ENCODE results near the gene KDSR. TPM values are rescaled to one million over a fixed set of nuclear protein-coding genes. Genes with fewer than 3 reads are reported as not detected.

Gene KDSR
- total RNA-seq, 1 experiment from 2014 or later, result 29.8 TPM

DNA sequence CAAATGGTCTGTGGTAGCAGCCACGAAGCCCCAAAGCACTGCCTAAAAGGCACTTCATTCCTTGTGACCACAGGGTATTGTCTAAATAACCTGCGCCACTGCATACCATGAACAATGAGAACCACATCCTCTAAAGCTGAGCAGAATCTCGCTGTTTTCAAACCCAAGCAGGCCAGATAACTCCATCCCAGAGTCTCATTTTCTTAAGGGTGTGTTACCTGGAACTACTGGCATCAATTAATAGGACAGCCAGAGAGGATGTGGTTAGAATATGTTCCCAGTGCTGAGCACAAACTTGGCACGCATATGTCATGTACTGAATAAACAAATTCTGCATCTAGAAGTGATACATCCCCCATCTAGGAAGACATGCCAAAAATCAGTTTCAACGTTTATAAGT is 42.3 kb upstream of the KDSR start:
- no TSS peak for BruUV-seq (replicated peaks)
- in situ Hi-C loops (cut with HindIII; ENCODE audit: low pct_unique_long_range_greater_than_20kb, low sequenced_read_pairs), result no loop called here
- intact Hi-C loops (cut with micrococcal nuclease; ENCODE audit: unreplicated experiment), result no loop called here
- Histone ChIP-seq H3K27ac (ENCODE audit: low read length) (no peak overlapping the region), H3K27me3 (ENCODE audit: control insufficient read depth, insufficient read depth, low read length) (no peaks in the 10 kb centered on the region), H3K36me3 (ENCODE audit: control insufficient read depth, insufficient read depth, low read length) (peaks cover 7% of the 10 kb centered on the region; the same call in 1 of the 2 replicates), H3K4me3 (ENCODE audit: low read depth in 2 of 2, low read length in 2 of 2) (no peak overlapping the region), H3K9me3 (ENCODE audit: control insufficient read depth, insufficient read depth, low read depth, low read length) (no peaks in the 10 kb centered on the region), H3K4me1 (ENCODE audit: control insufficient read depth, insufficient read depth, low read length) (no peaks in the 10 kb centered on the region)
- DNase-seq (ENCODE audit: low read depth, low spot score) (no peak), ATAC-seq (no peak)
- ChIA-PET CTCF (no interaction called here), POLR2A (no interaction called here)
- TF ChIP-seq, protein P1, sequence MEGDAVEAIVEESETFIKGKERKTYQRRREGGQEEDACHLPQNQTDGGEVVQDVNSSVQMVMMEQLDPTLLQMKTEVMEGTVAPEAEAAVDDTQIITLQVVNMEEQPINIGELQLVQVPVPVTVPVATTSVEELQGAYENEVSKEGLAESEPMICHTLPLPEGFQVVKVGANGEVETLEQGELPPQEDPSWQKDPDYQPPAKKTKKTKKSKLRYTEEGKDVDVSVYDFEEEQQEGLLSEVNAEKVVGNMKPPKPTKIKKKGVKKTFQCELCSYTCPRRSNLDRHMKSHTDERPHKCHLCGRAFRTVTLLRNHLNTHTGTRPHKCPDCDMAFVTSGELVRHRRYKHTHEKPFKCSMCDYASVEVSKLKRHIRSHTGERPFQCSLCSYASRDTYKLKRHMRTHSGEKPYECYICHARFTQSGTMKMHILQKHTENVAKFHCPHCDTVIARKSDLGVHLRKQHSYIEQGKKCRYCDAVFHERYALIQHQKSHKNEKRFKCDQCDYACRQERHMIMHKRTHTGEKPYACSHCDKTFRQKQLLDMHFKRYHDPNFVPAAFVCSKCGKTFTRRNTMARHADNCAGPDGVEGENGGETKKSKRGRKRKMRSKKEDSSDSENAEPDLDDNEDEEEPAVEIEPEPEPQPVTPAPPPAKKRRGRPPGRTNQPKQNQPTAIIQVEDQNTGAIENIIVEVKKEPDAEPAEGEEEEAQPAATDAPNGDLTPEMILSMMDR (IDR thresholded peaks at IDR 0.05), result no peak
- TF ChIP-seq SIN3A (IDR thresholded peaks at IDR 0.05; ENCODE audit: borderline replicate concordance, insufficient read depth, low read depth, low read length), result no peak

DNA sequence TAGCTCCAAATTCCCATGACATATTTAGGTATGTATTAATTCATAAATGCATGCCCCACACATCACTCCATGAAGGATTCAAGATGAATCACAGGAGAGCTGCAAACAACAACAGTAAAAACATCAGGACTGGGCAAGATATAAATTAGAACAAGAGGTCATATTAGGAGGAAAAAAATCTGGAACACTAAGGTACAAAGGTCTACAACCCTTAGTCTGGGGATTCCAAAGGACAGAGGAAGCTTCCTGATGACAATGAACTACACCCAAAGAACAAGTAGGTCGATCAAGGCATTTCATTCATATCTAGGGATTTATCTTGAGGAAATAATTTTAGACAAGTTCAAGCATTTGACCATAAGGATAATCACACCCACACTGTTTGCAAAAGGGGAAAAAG is 40.7 kb upstream of the KDSR start:
- Histone ChIP-seq H3K27ac (ENCODE audit: low read length) (no peak overlapping the region), H3K27me3 (ENCODE audit: control insufficient read depth, insufficient read depth, low read length) (no peaks in the 10 kb centered on the region), H3K4me1 (ENCODE audit: control insufficient read depth, insufficient read depth, low read length) (no peaks in the 10 kb centered on the region), H3K9me3 (ENCODE audit: control insufficient read depth, insufficient read depth, low read depth, low read length) (no peaks in the 10 kb centered on the region), H3K4me3 (ENCODE audit: low read depth in 2 of 2, low read length in 2 of 2) (no peak overlapping the region), H3K36me3 (ENCODE audit: control insufficient read depth, insufficient read depth, low read length) (peaks cover 18% of the 10 kb centered on the region)
- ATAC-seq, result no peak
- no TSS peak for BruUV-seq (replicated peaks)
- no peak for DNase-seq (ENCODE audit: low read depth, low spot score)
- ChIA-PET CTCF (no interaction called here), POLR2A (no interaction called here)
- intact Hi-C loops (cut with micrococcal nuclease; ENCODE audit: unreplicated experiment) (no loop called here), in situ Hi-C loops (cut with HindIII; ENCODE audit: low pct_unique_long_range_greater_than_20kb, low sequenced_read_pairs) (no loop called here)
- TF ChIP-seq POLR2AphosphoS5 (IDR thresholded peaks at IDR 0.05; ENCODE audit: low read depth, low read length) (no peak), TCF7L2 (IDR thresholded peaks at IDR 0.05; ENCODE audit: low read depth, low read length) (no peak), SIN3A (IDR thresholded peaks at IDR 0.05; ENCODE audit: borderline replicate concordance, insufficient read depth, low read depth, low read length) (no peak)
- TF ChIP-seq, protein P1 (IDR thresholded peaks at IDR 0.05), result no peak
- TF ChIP-seq, protein P2, sequence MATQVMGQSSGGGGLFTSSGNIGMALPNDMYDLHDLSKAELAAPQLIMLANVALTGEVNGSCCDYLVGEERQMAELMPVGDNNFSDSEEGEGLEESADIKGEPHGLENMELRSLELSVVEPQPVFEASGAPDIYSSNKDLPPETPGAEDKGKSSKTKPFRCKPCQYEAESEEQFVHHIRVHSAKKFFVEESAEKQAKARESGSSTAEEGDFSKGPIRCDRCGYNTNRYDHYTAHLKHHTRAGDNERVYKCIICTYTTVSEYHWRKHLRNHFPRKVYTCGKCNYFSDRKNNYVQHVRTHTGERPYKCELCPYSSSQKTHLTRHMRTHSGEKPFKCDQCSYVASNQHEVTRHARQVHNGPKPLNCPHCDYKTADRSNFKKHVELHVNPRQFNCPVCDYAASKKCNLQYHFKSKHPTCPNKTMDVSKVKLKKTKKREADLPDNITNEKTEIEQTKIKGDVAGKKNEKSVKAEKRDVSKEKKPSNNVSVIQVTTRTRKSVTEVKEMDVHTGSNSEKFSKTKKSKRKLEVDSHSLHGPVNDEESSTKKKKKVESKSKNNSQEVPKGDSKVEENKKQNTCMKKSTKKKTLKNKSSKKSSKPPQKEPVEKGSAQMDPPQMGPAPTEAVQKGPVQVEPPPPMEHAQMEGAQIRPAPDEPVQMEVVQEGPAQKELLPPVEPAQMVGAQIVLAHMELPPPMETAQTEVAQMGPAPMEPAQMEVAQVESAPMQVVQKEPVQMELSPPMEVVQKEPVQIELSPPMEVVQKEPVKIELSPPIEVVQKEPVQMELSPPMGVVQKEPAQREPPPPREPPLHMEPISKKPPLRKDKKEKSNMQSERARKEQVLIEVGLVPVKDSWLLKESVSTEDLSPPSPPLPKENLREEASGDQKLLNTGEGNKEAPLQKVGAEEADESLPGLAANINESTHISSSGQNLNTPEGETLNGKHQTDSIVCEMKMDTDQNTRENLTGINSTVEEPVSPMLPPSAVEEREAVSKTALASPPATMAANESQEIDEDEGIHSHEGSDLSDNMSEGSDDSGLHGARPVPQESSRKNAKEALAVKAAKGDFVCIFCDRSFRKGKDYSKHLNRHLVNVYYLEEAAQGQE (IDR thresholded peaks at IDR 0.05; ENCODE audit: insufficient read depth in 1 of 2, low read depth in 2 of 2, low read length in 1 of 2), result no peak

DNA sequence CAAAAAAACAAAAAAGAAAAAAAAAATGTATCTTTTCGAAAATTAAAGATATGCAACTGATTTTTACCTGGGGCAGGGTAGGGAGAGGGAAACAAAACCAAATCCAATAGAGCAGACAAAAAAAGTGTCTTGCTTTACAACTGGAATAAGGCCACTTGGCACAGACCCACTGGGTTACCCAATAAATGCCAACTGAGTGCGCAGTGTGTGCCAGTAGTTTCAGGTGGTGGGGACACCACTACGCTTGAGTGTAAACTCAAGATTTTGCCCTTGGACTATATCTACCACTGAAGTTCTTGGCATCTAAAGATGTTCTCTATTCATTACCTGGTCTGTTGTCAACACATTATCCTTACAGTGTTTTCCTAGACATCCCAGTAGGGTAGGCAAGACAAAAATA is 39.0 kb upstream of the KDSR start:
- intact Hi-C loops (cut with micrococcal nuclease; ENCODE audit: unreplicated experiment), result no loop called here
- TF ChIP-seq, protein P2 (IDR thresholded peaks at IDR 0.05; ENCODE audit: insufficient read depth in 1 of 2, low read depth in 2 of 2, low read length in 1 of 2), result no peak
- TF ChIP-seq POLR2AphosphoS5 (IDR thresholded peaks at IDR 0.05; ENCODE audit: low read depth, low read length) (no peak), SIN3A (IDR thresholded peaks at IDR 0.05; ENCODE audit: borderline replicate concordance, insufficient read depth, low read depth, low read length) (no peak), TCF7L2 (IDR thresholded peaks at IDR 0.05; ENCODE audit: low read depth, low read length) (no peak)
- TF ChIP-seq, protein P1 (IDR thresholded peaks at IDR 0.05), result no peak

More for the DNA sequence above, 39.0 kb upstream of the KDSR start:
- ATAC-seq, result no peak
- no peaks in the 10 kb centered on the region for H3K4me1 ChIP-seq (ENCODE audit: control insufficient read depth, insufficient read depth, low read length)
- POLR2A ChIA-PET, result no interaction called here
- DNase-seq (ENCODE audit: low read depth, low spot score), result no peak
- H3K36me3 ChIP-seq (ENCODE audit: control insufficient read depth, insufficient read depth, low read length), result peaks cover 19% of the 10 kb centered on the region
- H3K27me3 ChIP-seq (ENCODE audit: control insufficient read depth, insufficient read depth, low read length), result no peaks in the 10 kb centered on the region
- H3K27ac ChIP-seq (ENCODE audit: low read length), result no peak overlapping the region
- in situ Hi-C loops (cut with HindIII; ENCODE audit: low pct_unique_long_range_greater_than_20kb, low sequenced_read_pairs), result no loop called here
- no peak overlapping the region for H3K4me3 ChIP-seq (ENCODE audit: low read depth in 2 of 2, low read length in 2 of 2)
- BruUV-seq (replicated peaks), result no TSS peak
- CTCF ChIA-PET, result no interaction called here
- no peaks in the 10 kb centered on the region for H3K9me3 ChIP-seq (ENCODE audit: control insufficient read depth, insufficient read depth, low read depth, low read length)
